Prostate gland (tissue), 2 donors: ENCODE data around the gene CABP2.

Experiments used
- CTCF ChIP-seq, 4 experiments: fragments of 200-600 bp in 2 of 4; fragments of 450-650 bp in 2 of 4; sonication (generic) in 2 of 4; IDR thresholded peaks; 1 replicate in 3 of 4; 2 replicates in 1 of 4; pipeline ENCODE4 v1.5.1; 2016 to 2019; ENCODE audit warnings: antibody characterized with exemption in 4 of 4, mild to moderate bottlenecking in 2 of 4, moderate library complexity in 2 of 4
- POLR2AphosphoS5 ChIP-seq: sonication (generic); formaldehyde crosslinking; IDR thresholded peaks from one replicate; pipeline ENCODE4 v1.6.1; 2017; ENCODE audit warnings: antibody characterized with exemption

- TF ChIP-seq CTCF (IDR thresholded peaks at IDR 0.05) (no peak), POLR2AphosphoS5 (no peak)
Observed at GRCh38 chr11:67519726-67520125, 3.5 kb downstream of the CABP2 start.
